ENCODE data around the gene LUZP2. TPM values are rescaled to one million over a fixed set of nuclear protein-coding genes. Genes with fewer than 3 reads are reported as not detected.

Gene LUZP2
- total and polyA plus RNA-seq, 2 donors (not counting 1 experiment from before 2014, with no cell fraction given) = not detected

DNA sequence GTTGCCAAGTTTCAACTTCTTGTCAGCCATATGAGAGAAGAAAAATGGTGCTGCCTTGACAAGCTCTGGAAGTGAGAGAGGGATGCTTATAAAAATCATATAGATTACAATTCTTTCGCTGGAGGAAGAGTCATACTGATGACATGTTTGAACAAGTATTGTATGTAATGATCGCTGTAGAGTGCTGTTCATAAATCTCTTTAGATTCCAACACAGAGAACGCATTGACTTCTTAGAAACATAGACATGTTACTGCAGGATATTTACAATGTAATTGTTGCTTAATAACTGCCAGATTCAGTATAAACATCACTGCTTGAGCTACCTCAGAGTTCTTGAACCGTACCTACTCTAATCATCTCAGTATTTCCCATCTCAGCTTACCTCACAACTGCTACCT is 571.6 kb downstream of the LUZP2 start:
- ATAC-seq (ENCODE audit: low read depth) (no peak), DNase-seq (no peak)
- no peak overlapping the region for H3K4me2 ChIP-seq (replicated peaks; ENCODE audit: low read depth, low read length, poor library complexity, severe bottlenecking)
- POLR2A ChIA-PET = no interaction called here
- H2AFZ ChIP-seq (ENCODE audit: insufficient read depth, low read depth, low read length, poor library complexity, severe bottlenecking) = no peak overlapping the region
- no peaks in the 10 kb centered on the region for H3K79me2 ChIP-seq (ENCODE audit: control insufficient read depth, insufficient read depth, low read length)
- TF ChIP-seq EZH2 (IDR thresholded peaks at IDR 0.05; ENCODE audit: borderline replicate concordance, insufficient read depth, low read depth, low read length, poor library complexity, severe bottlenecking) (no peak), CTCF (IDR thresholded peaks at IDR 0.05) (no peak)
- H3K4me3 Mint-ChIP-seq = no peak overlapping the region
- H3K9ac ChIP-seq (ENCODE audit: low read length) = no peak overlapping the region
- no peaks in the 10 kb centered on the region for H3K9me3 ChIP-seq (ENCODE audit: control extremely low read depth in 1 of 3, control insufficient read depth in 2 of 3, insufficient read depth in 1 of 3, low read length in 2 of 3)
- no peak overlapping the region for H3K27ac Mint-ChIP-seq
- H3K27me3 ChIP-seq (replicated peaks in 1 of 4; ENCODE audit: control extremely low read depth in 1 of 4, control insufficient read depth in 3 of 4, insufficient read depth in 4 of 4, low read length in 3 of 4) = no peaks in the 10 kb centered on the region
- no peaks in the 10 kb centered on the region for H3K4me1 ChIP-seq (ENCODE audit: control insufficient read depth in 2 of 2, insufficient read depth in 2 of 2, low read length in 2 of 2)
- H3K27ac ChIP-seq (ENCODE audit: low read length in 2 of 2) = no peak overlapping the region
- no CpG with 5 or more reads among the region's 4 CpGs for WGBS (ENCODE audit: insufficient coverage)
- no peaks in the 10 kb centered on the region for H4K20me1 ChIP-seq (ENCODE audit: control insufficient read depth, insufficient read depth, low read length, poor library complexity, severe bottlenecking)
- H3K9me3 Mint-ChIP-seq (ENCODE audit: insufficient read depth) = no peaks in the 10 kb centered on the region
- H3K4me3 ChIP-seq (ENCODE audit: control extremely low read depth in 1 of 5, extremely low read depth in 1 of 5, insufficient read depth in 1 of 5, low read depth in 2 of 5, low read length in 4 of 5) = no peak overlapping the region
- intact Hi-C loops (cut with micrococcal nuclease) = no loop called here
- no peaks in the 10 kb centered on the region for H3K36me3 ChIP-seq (replicated peaks in 1 of 2; ENCODE audit: control extremely low read depth in 1 of 2, control insufficient read depth in 1 of 2, extremely low read depth in 1 of 2, insufficient read depth in 2 of 2, low read length in 1 of 2)
- H3K4me1 Mint-ChIP-seq = no peaks in the 10 kb centered on the region
- CTCF ChIA-PET = no interaction called here
- no peaks in the 10 kb centered on the region for H3K27me3 Mint-ChIP-seq

DNA sequence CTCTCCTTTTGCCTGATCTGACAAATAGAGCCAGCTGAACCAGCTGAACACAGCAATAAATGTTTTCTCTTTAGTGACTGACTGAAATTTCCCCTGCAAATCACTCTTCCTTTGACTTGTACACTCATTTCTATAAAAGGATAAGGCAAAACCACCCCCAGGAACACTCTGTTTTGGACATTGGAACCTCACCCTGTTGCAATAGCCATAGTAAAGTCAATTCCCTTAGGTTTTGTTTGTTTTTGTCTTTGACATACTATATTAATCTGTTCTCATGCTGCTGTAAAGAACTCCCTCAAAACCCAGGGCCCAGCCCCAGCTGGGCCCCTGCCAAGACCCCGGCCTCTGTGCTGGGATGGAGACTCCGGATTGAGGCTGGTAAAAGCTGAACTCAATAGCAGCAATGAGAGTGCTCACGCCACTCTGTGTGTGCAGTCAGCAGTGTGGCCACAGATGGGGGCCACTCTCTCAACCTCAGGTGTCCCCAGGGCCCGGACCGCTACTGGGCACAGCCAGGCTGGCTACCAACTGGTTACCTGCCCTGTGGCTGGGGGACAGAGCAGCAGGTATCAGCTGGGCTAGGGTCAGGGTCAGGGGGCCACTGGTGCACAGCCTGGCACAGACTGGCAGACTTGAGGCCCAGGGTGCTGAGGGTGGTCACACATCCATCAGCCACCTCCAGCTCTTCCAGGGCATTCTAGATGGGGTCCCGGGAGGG is 597.4 kb downstream of the LUZP2 start:
- intact Hi-C loops (cut with micrococcal nuclease) = no loop called here
- Histone ChIP-seq H3K27ac (ENCODE audit: low read length in 2 of 2) (no peak overlapping the region), H3K4me3 (ENCODE audit: control extremely low read depth in 1 of 5, extremely low read depth in 1 of 5, insufficient read depth in 1 of 5, low read depth in 2 of 5, low read length in 4 of 5) (no peak overlapping the region), H3K36me3 (replicated peaks in 1 of 2; ENCODE audit: control extremely low read depth in 1 of 2, control insufficient read depth in 1 of 2, extremely low read depth in 1 of 2, insufficient read depth in 2 of 2, low read length in 1 of 2) (no peaks in the 10 kb centered on the region), H2AFZ (ENCODE audit: insufficient read depth, low read depth, low read length, poor library complexity, severe bottlenecking) (no peak overlapping the region), H3K9me3 (ENCODE audit: control extremely low read depth in 1 of 3, control insufficient read depth in 2 of 3, insufficient read depth in 1 of 3, low read length in 2 of 3) (no peaks in the 10 kb centered on the region), H3K4me2 (replicated peaks; ENCODE audit: low read depth, low read length, poor library complexity, severe bottlenecking) (no peak overlapping the region), H3K9ac (ENCODE audit: low read length) (no peak overlapping the region), H4K20me1 (ENCODE audit: control insufficient read depth, insufficient read depth, low read length, poor library complexity, severe bottlenecking) (no peaks in the 10 kb centered on the region), H3K4me1 (ENCODE audit: control insufficient read depth in 2 of 2, insufficient read depth in 2 of 2, low read length in 2 of 2) (no peaks in the 10 kb centered on the region), H3K27me3 (replicated peaks in 1 of 4; ENCODE audit: control extremely low read depth in 1 of 4, control insufficient read depth in 3 of 4, insufficient read depth in 4 of 4, low read length in 3 of 4) (no peaks in the 10 kb centered on the region), H3K79me2 (ENCODE audit: control insufficient read depth, insufficient read depth, low read length) (no peaks in the 10 kb centered on the region)
- ATAC-seq (ENCODE audit: low read depth) (no peak), DNase-seq (no peak)
- Mint-ChIP-seq H3K4me1 (no peaks in the 10 kb centered on the region), H3K9me3 (ENCODE audit: insufficient read depth) (no peaks in the 10 kb centered on the region), H3K27me3 (no peaks in the 10 kb centered on the region), H3K4me3 (no peak overlapping the region), H3K27ac (no peak overlapping the region)
- CTCF ChIA-PET = no interaction called here
- no peak for TF ChIP-seq CTCF (IDR thresholded peaks at IDR 0.05)
- no peak for TF ChIP-seq EZH2 (IDR thresholded peaks at IDR 0.05; ENCODE audit: borderline replicate concordance, insufficient read depth, low read depth, low read length, poor library complexity, severe bottlenecking)
- POLR2A ChIA-PET = no interaction called here
- whole genome bisulfite sequencing (ENCODE audit: insufficient coverage) = 78% methylated on average over 5 of the region's 6 CpGs
